K562 (cell line): ENCODE data around the gene SLC22A7.

Experiments
- EZH2 ChIP-seq: IDR thresholded peaks from 2 replicates; pipeline ENCODE4 v1.6.1; 2012; ENCODE audit warnings: low read depth, mild to moderate bottlenecking, inconsistent platforms, low read length, borderline replicate concordance
- HDGF ChIP-seq: fragments of 450-650 bp; IDR thresholded peaks from 2 replicates; pipeline ENCODE4 v1.6.1; 2016
- POLR3A ChIP-seq: IDR thresholded peaks from 2 replicates; pipeline ENCODE4 v1.6.1; 2011; ENCODE audit warnings: borderline replicate concordance, mild to moderate bottlenecking, moderate library complexity; ENCODE audit not compliant: insufficient read length, insufficient read depth; ENCODE audit errors: extremely low read depth
- TF ChIP-seq, protein P1 (sequence below), 3 experiments: IDR thresholded peaks in 2 of 3; conservative IDR thresholded peaks in 1 of 3; 2 replicates each; pipeline ENCODE4 v1.5.1; 2011 to 2012; ENCODE audit warnings: low read length in 3 of 3, mild to moderate bottlenecking in 3 of 3, control low read depth in 2 of 3, improper control_type of control experiment in 1 of 3, inconsistent platforms in 1 of 3, low read depth in 1 of 3, mixed read lengths in 1 of 3, moderate library complexity in 1 of 3; ENCODE audit not compliant: insufficient read depth in 2 of 3

- TF ChIP-seq HDGF (no peak), EZH2 (no peak), POLR3A (no peak)
- TF ChIP-seq, protein P1, sequence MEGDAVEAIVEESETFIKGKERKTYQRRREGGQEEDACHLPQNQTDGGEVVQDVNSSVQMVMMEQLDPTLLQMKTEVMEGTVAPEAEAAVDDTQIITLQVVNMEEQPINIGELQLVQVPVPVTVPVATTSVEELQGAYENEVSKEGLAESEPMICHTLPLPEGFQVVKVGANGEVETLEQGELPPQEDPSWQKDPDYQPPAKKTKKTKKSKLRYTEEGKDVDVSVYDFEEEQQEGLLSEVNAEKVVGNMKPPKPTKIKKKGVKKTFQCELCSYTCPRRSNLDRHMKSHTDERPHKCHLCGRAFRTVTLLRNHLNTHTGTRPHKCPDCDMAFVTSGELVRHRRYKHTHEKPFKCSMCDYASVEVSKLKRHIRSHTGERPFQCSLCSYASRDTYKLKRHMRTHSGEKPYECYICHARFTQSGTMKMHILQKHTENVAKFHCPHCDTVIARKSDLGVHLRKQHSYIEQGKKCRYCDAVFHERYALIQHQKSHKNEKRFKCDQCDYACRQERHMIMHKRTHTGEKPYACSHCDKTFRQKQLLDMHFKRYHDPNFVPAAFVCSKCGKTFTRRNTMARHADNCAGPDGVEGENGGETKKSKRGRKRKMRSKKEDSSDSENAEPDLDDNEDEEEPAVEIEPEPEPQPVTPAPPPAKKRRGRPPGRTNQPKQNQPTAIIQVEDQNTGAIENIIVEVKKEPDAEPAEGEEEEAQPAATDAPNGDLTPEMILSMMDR (IDR thresholded peaks at IDR 0.05 in 2 of 3, conservative IDR thresholded peaks at IDR 0.05 in 1 of 3; ENCODE audit: insufficient read depth in 2 of 3, low read depth in 1 of 3, low read length in 3 of 3) = no peak
These were observed 15.2 kb upstream of the SLC22A7 start for GRCh38 chr6:43282636-43283513.
